ENCODE results near the gene SEC16B.

DNA sequence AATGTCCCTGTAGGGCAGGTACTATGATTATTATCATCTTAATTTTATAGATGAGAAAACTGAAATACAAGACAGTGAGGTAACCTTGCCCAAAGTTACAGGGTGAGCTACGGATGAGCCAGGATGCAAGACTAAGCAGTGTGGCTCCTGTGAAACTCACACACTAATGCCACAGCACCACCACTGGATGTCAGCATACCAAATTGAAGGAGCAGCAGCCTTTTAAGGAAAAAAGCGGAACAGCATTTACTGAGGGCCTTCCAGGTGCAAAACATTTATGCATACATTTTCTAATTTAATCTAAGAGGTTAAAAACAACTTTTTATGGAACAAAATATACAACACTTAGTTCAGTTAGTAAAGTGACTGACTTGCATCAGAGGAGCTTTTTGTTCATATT, 41.7 kb downstream of the SEC16B start:
- no peak for TF ChIP-seq KLF1 (tag by site-specific recombination; IDR thresholded peaks at IDR 0.05)
- TF ChIP-seq, protein P1, sequence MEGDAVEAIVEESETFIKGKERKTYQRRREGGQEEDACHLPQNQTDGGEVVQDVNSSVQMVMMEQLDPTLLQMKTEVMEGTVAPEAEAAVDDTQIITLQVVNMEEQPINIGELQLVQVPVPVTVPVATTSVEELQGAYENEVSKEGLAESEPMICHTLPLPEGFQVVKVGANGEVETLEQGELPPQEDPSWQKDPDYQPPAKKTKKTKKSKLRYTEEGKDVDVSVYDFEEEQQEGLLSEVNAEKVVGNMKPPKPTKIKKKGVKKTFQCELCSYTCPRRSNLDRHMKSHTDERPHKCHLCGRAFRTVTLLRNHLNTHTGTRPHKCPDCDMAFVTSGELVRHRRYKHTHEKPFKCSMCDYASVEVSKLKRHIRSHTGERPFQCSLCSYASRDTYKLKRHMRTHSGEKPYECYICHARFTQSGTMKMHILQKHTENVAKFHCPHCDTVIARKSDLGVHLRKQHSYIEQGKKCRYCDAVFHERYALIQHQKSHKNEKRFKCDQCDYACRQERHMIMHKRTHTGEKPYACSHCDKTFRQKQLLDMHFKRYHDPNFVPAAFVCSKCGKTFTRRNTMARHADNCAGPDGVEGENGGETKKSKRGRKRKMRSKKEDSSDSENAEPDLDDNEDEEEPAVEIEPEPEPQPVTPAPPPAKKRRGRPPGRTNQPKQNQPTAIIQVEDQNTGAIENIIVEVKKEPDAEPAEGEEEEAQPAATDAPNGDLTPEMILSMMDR (tag by site-specific recombination; IDR thresholded peaks at IDR 0.05) = no peak
- TF ChIP-seq, protein P2, sequence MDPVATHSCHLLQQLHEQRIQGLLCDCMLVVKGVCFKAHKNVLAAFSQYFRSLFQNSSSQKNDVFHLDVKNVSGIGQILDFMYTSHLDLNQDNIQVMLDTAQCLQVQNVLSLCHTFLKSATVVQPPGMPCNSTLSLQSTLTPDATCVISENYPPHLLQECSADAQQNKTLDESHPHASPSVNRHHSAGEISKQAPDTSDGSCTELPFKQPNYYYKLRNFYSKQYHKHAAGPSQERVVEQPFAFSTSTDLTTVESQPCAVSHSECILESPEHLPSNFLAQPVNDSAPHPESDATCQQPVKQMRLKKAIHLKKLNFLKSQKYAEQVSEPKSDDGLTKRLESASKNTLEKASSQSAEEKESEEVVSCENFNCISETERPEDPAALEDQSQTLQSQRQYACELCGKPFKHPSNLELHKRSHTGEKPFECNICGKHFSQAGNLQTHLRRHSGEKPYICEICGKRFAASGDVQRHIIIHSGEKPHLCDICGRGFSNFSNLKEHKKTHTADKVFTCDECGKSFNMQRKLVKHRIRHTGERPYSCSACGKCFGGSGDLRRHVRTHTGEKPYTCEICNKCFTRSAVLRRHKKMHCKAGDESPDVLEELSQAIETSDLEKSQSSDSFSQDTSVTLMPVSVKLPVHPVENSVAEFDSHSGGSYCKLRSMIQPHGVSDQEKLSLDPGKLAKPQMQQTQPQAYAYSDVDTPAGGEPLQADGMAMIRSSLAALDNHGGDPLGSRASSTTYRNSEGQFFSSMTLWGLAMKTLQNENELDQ (tag by site-specific recombination; IDR thresholded peaks at IDR 0.05; ENCODE audit: low read depth) = no peak
- TF ChIP-seq MEIS1 (CRISPR knock-in tag; IDR thresholded peaks at IDR 0.05; ENCODE audit: borderline replicate concordance) = no peak
- TF ChIP-seq ZNF324 (tag by site-specific recombination; IDR thresholded peaks at IDR 0.05) = no peak
- TF ChIP-seq ZNF146 (tag by site-specific recombination; IDR thresholded peaks at IDR 0.05) = no peak
- TF ChIP-seq, protein P3, sequence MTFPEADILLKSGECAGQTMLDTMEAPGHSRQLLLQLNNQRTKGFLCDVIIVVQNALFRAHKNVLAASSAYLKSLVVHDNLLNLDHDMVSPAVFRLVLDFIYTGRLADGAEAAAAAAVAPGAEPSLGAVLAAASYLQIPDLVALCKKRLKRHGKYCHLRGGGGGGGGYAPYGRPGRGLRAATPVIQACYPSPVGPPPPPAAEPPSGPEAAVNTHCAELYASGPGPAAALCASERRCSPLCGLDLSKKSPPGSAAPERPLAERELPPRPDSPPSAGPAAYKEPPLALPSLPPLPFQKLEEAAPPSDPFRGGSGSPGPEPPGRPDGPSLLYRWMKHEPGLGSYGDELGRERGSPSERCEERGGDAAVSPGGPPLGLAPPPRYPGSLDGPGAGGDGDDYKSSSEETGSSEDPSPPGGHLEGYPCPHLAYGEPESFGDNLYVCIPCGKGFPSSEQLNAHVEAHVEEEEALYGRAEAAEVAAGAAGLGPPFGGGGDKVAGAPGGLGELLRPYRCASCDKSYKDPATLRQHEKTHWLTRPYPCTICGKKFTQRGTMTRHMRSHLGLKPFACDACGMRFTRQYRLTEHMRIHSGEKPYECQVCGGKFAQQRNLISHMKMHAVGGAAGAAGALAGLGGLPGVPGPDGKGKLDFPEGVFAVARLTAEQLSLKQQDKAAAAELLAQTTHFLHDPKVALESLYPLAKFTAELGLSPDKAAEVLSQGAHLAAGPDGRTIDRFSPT (tag by site-specific recombination; IDR thresholded peaks at IDR 0.05) = no peak
- no peak for TF ChIP-seq TCF7L2 (IDR thresholded peaks at IDR 0.05; ENCODE audit: borderline replicate concordance, low read depth, low read length)
- TF ChIP-seq, protein P4, sequence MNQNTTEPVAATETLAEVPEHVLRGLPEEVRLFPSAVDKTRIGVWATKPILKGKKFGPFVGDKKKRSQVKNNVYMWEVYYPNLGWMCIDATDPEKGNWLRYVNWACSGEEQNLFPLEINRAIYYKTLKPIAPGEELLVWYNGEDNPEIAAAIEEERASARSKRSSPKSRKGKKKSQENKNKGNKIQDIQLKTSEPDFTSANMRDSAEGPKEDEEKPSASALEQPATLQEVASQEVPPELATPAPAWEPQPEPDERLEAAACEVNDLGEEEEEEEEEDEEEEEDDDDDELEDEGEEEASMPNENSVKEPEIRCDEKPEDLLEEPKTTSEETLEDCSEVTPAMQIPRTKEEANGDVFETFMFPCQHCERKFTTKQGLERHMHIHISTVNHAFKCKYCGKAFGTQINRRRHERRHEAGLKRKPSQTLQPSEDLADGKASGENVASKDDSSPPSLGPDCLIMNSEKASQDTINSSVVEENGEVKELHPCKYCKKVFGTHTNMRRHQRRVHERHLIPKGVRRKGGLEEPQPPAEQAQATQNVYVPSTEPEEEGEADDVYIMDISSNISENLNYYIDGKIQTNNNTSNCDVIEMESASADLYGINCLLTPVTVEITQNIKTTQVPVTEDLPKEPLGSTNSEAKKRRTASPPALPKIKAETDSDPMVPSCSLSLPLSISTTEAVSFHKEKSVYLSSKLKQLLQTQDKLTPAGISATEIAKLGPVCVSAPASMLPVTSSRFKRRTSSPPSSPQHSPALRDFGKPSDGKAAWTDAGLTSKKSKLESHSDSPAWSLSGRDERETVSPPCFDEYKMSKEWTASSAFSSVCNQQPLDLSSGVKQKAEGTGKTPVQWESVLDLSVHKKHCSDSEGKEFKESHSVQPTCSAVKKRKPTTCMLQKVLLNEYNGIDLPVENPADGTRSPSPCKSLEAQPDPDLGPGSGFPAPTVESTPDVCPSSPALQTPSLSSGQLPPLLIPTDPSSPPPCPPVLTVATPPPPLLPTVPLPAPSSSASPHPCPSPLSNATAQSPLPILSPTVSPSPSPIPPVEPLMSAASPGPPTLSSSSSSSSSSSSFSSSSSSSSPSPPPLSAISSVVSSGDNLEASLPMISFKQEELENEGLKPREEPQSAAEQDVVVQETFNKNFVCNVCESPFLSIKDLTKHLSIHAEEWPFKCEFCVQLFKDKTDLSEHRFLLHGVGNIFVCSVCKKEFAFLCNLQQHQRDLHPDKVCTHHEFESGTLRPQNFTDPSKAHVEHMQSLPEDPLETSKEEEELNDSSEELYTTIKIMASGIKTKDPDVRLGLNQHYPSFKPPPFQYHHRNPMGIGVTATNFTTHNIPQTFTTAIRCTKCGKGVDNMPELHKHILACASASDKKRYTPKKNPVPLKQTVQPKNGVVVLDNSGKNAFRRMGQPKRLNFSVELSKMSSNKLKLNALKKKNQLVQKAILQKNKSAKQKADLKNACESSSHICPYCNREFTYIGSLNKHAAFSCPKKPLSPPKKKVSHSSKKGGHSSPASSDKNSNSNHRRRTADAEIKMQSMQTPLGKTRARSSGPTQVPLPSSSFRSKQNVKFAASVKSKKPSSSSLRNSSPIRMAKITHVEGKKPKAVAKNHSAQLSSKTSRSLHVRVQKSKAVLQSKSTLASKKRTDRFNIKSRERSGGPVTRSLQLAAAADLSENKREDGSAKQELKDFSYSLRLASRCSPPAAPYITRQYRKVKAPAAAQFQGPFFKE (tag by site-specific recombination; IDR thresholded peaks at IDR 0.05; ENCODE audit: borderline replicate concordance) = no peak
- no peak for TF ChIP-seq ZNF521 (tag by site-specific recombination; IDR thresholded peaks at IDR 0.05)
- TF ChIP-seq, protein P5, sequence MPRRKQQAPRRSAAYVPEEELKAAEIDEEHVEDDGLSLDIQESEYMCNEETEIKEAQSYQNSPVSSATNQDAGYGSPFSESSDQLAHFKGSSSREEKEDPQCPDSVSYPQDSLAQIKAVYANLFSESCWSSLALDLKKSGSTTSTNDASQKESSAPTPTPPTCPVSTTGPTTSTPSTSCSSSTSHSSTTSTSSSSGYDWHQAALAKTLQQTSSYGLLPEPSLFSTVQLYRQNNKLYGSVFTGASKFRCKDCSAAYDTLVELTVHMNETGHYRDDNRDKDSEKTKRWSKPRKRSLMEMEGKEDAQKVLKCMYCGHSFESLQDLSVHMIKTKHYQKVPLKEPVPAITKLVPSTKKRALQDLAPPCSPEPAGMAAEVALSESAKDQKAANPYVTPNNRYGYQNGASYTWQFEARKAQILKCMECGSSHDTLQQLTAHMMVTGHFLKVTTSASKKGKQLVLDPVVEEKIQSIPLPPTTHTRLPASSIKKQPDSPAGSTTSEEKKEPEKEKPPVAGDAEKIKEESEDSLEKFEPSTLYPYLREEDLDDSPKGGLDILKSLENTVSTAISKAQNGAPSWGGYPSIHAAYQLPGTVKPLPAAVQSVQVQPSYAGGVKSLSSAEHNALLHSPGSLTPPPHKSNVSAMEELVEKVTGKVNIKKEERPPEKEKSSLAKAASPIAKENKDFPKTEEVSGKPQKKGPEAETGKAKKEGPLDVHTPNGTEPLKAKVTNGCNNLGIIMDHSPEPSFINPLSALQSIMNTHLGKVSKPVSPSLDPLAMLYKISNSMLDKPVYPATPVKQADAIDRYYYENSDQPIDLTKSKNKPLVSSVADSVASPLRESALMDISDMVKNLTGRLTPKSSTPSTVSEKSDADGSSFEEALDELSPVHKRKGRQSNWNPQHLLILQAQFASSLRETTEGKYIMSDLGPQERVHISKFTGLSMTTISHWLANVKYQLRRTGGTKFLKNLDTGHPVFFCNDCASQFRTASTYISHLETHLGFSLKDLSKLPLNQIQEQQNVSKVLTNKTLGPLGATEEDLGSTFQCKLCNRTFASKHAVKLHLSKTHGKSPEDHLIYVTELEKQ (tag by site-specific recombination; IDR thresholded peaks at IDR 0.05; ENCODE audit: borderline replicate concordance) = no peak

Data from HEK293 (cell line).